HG03064 (cell line): ENCODE data around the gene GALNT16.
"Not testable (repeated sequence)": the region's sequence is repeated elsewhere in the genome, so short reads cannot be mapped to it uniquely, and the experiment has no call there.

Experiments
- ATAC-seq: cut with Tn5 transposase; IDR thresholded peaks from one replicate; pipeline ENCODE4 v1.9.1; 2021; ENCODE audit warnings: low read depth; ENCODE audit not compliant: unreplicated experiment

GALNT16 gene

DNA sequence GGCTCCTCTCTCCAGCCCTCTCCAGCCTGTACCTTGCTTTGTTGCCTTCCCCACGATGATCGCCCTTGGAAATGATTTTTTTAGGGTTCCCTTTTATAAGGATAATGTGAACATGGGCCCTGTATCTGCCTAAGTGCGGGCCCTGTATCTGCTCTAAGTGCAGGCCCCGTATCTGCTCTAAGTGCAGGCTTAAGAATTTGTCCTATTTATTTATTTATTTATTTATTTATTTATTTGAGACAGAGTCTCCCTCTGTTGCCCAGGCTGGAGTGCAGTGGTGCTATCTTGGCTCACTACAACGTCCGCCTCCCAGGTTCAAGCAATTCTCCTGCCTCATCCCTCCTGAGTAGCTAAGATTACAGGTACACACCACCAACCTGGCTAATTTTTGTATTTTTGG, 22.5 kb downstream of the GALNT16 start:
- no peak for ATAC-seq

DNA sequence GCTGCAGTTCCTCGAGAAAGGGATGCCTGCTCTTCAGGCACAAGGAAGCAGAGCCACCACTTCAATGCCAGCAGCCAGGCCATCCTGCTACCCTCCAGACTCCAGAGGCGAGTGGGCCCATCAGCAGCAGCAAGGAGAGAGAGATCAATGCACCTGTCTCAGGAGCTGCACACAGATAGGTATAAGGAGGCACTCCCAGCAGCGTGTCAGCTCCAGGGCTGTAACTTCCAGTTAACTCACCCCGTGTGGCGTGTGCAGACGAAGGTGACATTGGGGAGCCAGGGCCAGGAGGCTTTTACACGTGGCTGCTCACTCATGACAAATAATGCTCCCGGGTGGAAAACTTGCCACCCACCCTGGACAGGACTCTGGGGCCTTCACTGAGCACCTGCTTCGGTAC, 24.2 kb downstream of the GALNT16 start:
- ATAC-seq: no peak

DNA sequence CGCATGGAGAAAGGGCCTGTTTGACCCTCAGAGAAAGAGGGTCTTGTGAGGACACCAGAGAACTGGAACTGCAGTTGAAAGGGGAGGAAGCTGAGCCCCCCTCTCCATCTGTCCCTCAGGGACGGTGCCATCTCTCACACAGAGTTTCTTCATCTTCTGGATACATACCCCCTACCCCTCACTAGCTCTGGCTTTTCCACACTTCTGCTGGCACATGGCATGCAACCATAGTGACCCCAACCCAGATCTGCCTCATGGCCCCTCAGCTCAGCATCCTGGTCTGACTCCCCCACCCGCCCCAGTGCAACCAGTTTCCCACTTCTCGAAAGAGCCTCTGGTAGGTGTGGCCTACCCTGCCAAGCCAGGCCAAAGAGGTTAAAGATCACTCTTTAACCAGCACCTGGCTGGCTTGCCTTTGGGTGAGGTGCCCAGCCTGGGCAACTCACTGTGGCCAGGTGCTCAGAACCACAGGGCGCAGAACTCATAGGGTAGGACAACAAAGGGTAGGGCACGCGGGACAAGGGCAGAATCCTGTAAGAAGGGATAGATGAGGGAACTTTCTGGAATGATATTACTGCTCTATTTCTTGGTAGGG, 25.8 kb downstream of the GALNT16 start:
- ATAC-seq: no peak

DNA sequence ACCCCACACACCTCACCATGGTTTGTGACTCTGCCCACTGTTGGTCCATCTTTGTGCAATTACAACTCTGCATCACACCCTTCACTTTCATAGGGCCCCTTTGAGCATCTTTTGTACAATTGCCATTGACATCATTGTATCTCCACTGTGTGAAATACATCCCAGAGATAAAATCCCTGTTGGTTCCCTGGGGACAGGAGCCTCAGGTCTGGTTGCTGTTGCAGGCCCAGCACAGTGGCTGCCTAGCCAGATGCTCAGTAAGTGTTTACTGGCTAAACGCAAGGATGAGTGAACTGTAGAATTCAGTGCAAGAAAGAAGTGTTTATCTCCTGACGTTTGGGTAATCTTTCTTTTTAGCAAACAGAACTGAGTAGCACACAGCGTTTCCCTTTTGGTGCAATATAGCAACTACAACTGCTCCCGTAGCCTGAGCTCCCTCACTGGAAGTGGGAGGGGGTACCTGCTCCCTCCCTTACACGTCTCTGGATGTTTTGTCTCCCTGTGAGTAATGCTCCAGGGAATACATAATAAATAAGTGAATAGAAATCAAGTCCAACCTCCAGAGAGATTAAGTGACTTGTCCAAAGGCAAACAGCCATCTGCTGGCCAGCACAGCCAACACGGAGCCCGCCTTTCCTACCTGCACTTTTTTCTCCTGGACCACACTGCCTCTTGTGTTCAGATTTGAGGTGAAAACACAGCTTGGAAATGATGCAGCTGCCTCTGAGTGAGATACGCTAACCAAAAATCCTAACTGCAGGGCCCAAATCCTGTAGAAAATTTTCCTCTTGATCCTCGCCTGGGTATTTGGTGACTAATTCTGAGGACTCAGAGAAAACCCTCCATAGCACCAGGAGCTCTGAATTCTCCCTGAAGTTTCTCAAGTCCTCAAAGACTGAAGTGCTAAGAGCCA, 27.4 kb downstream of the GALNT16 start:
- no peak for ATAC-seq

DNA sequence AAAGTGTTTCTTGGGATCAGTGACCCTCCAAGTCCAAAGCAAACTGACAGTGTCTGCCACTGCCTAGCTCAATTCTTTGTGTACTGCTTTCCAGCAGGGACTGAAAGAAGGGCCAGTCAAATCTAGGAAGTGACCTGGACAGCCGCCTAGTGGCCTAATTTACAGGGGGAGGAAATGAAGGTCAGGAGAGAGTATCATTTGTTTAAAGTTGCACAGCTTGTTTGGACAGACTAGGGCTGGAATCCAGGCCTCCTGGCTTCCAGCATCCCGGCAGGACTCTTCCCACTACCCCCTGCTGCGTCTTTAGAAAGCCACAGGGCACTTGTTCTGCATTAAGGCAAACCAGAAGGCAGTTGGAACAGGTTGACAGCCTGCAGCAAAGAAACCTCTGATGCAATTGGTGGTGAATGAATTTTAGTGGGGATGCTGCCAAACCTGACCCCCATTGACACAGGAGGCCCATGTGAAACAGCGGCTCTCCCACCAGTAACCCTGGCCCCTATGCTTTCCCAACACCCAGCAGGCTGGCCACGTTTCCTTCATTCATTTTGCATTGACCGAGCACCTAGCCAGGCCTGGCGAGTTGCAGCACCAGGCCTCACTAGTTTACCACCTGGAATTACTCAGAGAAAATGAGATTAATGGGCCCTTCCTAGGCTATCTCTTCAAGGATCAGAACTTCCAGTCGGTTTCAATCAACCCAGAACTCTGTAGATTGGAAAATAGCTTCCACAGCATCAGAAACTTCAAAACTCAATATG, 28.2 kb downstream of the GALNT16 start:
- no peak for ATAC-seq

DNA sequence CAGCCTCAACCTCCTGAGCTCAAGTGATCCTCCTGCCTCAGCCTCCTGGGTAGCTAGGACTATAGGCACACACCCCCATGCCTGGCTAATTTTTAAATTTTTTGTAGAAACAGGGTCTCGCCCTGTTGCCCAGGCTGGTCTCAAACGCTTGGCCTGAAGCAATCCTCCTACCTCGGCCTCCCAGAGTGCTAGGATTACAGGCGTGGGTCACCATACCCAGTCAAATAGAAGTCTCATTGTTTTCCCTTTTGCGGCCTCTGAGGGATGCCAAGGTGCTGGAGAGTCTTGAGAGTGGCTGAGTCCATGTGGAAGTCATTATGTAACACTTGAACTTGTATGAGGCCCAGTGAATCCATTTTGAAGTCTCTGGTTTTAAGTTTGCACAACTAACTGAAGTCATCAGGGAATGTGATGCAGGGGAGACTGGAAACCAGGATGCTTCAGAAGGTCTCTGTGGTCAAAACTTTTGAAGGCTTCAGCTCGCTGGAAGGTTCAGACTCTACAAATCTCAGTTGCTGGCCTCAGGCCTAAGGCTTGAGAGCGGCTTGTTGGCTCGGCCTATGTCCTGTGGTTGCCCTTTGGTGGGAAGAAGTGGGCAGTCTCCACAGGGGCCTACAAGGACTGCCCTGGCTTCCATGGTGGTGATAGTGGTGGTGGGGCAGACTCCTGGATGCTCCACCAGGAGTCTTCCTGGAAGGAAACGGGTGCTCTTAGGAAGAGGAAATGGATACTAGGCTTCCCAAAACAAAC, 29.2 kb downstream of the GALNT16 start:
- ATAC-seq: no peak

DNA sequence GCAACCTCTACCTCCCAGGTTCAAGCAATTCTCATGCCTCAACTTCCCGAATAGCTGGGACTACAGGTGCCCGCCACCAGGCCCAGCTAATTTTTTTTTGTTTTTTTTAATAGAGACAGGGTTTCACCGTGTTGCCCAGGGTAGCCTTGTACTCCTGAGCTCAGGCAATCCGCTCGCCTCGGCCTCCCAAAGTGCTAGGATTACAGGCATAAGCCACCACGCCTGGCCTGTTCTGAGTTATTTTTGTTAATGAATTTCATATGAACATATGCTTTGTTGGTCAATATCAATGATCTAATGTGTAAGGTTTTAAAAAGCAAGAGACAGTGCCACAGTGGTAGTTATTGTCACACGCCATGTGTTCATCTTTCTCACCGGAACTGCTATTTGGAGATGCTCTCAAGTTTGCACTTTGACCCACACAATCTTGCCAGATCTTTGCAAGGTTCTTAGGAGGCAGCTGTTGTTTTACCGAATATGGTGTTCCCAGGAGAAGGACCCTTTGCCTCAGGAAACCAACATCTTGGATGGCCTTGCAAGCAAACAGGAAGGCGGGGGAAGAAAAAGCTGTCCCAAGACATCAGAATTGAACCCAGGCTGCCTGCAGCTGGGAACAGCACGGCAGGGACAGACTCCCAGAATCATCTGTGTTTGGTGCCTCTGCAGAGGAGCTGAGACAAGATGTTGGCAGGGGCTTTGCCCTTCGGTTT, 30.0 kb downstream of the GALNT16 start:
- ATAC-seq: no peak

DNA sequence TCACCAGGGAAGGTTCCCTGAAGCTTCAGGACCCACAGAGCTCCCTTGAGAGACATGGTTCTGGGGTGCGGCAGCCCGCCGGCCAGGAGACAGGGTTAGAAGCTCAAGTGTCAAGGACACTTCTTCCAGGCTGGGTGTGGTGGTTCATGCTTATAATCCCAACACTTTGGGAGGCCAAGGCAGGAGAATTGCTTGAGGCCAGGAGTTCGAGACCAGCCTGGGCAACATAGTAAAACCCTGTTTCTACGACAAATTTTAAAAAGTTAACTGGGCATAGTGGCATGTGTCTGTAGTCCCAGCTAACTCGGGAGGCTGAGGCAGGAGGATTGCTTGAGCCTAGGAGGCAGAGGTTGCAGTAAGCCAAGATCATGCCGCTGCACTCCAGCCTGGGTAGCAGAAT, 30.9 kb downstream of the GALNT16 start:
- ATAC-seq: not testable (repeated sequence)

DNA sequence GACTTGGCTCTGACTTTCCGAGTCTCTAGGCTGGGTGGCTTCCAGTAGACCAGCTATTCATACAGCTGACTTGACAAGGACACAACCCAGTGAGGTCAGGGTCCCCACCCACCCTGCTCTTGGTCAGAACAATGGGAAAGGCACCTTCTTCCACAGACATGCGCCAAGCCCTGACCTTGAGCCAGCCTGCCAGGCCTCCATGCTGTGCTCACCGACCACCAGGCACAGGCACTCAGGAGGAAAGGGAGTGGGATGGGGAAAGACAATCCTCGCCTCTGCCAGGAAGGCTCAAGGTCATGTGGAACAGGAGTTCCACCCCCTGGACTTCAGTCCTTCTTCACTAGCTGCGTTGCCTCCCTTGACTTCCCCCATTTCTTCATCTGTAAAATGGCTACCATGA, 31.4 kb downstream of the GALNT16 start:
- ATAC-seq: no peak

DNA sequence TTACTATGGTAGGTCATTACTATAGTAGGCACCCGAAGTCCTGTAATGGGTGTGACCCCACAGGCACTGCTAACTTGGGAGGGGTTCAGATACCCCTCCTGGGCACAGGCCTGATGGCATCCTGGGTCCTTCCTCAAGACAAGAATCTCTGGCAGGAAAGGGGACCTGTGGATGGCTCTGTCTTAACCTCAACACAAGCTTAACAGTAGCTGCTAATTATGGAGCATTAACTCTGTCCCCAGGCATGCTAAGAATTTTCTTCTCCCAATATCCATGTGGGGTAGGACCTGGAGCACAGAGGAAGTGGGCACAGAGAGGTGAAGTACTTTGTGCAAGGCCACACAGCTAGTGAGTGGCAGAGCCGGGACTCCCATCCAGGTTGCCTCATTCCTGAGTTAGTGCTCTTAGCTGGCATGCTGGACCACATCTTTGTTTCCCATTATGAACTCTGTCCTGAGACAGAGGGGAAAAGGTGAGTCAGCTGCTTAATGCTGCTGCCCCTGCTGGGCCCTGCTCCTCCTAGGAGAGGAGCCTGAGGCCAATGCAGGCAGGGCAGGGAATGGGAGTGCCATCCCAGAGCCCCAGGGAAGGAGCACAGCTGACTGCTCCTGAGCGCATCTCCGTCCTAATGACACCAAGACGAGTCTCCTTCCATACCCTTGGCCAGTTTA, 32.1 kb downstream of the GALNT16 start:
- ATAC-seq: no peak

DNA sequence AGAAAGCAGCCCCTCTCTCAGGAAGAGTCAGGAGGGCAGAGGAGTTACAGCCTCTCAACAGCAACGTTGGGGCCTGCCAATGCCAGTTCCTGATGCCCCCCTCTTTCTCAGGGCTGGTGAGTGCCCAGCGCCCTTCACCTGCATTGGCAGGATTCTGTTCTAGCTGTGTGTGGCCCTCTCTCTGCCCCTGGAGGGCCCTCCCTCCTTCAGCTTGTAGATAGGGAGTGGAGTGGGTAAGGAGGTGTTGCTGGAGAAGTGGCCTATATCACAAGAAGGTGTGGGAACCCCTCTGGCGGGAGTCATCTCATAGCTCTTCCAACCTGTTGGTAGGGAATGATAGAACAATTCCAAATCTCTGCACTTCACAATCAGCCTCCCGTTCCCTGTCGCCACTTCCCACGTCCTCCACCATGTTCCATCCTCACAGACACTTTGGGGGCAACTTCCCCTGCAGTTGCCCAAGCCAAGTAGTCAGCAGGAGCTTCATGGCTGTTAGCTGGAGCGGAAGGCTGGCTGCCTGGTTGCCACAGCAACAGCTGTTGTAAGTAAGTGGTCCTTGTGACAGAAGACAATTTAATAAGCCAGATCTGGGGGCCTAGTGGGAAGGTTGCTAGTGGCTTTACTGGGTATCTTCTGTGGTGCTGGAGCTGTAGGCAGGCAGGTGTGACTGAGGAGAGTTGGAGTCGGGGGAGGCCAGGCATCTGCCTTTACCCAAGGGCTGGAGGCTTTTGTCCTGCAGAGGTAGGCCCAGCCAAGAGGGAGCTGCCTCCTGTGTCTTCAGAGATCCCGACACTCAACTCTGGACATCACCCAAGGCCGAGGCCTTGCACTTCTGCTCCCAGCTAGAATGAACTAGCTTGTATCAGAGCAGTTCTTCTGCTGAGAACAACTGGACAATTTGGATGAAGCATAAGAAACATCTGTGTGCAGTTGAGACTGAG, 38.4 kb downstream of the GALNT16 start:
- ATAC-seq: no peak

DNA sequence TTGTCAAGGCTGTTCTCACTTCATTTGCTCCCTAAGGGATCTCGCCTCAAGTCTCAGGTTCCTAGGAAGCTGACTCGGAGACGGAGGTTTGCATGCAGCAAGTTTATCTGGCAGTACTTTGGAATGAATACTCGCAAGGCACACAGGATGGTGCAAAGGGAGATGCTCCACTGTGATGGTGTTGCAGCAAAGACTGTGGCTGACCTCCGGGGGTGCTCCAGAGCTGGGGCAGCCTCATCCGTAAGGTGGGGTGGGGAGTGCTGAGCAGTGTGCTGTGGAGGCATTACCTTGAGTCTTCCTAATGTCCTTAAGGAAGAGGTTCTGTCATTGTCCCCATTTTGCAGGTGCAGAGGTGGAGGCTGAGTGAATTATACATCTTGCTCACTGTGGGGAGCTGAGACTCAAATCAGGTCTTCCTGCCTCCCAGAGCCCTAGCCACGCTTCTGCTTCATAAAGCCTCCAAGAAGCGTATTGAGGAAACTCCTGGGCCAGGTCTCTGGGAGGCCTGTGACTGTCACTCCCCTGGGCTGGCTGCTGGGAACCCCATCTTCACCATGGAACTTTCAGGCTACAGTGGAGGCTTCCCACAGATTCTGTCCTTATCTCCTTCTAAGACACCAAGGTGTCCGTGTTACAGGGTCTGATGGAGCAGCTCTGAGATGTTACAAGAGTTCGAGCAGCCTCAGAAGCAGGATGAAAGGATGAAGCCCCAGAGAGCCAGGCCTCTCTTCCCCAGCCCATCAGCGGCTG, 39.5 kb downstream of the GALNT16 start:
- ATAC-seq: no peak

DNA sequence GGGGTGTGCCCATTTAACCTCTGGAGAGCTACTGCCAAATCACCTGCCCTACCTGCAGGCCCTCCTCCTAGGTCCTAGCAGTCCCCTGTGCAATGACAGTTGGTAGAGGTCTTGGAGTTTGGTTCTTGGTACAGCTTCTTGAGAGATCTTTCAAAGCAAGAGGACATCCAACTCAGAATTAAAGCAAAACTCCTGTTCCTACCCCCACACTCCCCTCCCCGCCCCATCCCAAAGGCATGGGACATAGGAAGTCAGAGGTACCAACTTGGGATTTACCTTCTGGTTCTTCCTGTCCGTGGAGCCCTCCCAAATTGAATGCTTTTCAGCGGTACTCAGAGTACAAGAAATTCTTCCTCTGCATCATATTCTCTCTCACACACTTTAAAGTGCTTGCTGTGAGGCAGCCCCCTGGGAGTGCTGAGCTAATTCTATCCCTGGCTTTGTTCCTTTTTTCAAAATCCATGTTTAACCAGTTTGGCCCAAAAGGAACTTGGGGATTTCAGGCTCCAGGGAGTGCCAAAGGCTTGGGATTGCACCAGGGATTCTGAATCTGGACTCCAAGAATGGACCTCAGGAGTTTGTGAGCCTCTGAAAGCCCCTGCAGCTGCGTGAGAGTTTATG, 40.8 kb downstream of the GALNT16 start:
- ATAC-seq: no peak

DNA sequence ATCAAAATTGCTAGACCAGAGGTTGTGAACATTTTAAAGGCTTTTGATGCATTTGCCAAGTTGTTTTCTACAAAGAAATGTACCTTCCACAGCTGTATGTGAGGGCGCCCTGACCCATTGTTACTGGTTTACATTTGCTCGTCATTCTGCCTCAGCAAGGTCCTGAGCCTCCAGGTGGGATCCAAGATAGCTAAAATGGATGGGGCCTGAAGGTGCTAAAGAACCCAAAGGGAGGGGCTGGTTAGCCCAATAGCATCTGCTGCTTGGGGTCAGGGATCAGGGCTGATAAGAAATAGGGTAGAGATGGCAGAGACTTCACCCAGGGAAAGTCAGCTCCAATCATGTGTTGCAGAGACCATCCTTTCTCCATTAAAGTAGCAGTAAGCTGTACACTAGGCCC, 43.1 kb downstream of the GALNT16 start:
- no peak for ATAC-seq

DNA sequence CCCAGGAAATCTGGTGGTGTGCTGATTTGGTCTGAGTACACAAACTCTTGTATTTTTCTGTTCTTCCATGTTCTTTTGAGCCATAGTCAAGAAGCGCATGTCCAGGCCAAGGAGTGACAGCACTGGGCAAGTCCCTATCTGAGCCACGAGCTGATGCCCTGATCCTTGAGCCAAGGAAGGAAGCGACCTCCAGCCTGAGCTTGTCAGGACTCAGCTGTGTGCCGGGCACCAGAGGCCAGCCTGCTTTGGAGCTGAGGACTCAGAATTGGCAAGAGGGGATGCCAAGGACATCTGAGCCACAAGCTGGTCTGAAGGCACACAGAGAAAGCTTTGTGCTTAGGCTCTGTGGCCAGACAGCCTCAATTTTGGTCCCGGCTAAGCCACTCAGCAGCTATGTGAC, 52.6 kb downstream of the GALNT16 start:
- ATAC-seq: no peak

DNA sequence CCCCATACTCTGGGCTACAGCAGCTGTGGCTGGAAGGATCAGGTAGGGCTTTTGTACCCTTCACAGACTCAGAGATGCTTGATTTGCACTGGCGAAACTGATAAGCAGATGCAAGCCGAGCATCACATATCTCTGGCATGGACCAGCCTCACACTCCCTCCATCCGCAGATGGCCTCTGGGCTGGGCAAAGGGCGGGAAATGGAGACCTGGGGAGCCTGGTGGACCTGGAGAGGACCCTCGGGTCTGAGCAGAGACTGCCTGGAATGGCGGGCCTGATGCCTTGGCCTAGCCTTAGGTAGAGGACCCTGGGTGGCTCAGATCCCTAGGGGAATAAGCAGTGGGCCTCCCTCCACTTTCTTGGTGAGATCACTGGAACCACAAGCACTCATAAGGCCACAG, 53.2 kb downstream of the GALNT16 start:
- ATAC-seq: no peak

DNA sequence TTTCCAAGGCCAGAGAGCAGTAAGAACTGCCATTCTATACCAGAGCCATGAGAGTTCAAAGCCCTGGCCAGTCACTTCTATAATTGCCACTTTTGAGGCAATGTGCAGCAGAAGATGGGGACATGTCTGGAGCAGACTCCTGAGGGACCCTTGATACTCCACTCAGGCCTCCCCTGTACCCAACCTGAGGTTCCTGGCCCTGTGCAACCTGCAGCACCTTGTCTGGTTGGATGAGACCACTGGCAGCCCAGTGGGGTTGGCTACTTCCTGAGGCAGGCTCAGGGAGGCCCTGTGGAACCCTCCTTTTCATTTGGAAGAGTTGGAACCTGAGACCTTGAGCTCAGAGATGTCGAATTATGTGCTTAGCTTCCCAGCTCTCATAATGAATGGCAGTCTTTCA, 54.4 kb downstream of the GALNT16 start:
- no peak for ATAC-seq
